Ovary (tissue), 3 donors: ENCODE results near the gene SLC33A1.

ENCODE experiments used
- EP300 ChIP-seq: sonication (generic); formaldehyde crosslinking; IDR thresholded peaks from one replicate; pipeline ENCODE4 v1.6.1; 2017; ENCODE audit warnings: antibody characterized with exemption
- POLR2A ChIP-seq: fragments of 450-650 bp; IDR thresholded peaks from one replicate; pipeline ENCODE4 v1.6.1; 2017; ENCODE audit warnings: antibody characterized with exemption, mild to moderate bottlenecking, moderate library complexity
- TF ChIP-seq, protein P1 (sequence below), 3 donors: fragments of 450-650 bp in 2 of 3; fragments of 200-600 bp in 1 of 3; IDR thresholded peaks; one replicate each; pipeline versions ENCODE4 v1.5.1 to v1.8.0; 2016 to 2022; ENCODE audit warnings: antibody characterized with exemption in 3 of 3, mild to moderate bottlenecking in 1 of 3
- donor health status: DM: no; HTN: no; CAD: no.

- TF ChIP-seq, protein P1, sequence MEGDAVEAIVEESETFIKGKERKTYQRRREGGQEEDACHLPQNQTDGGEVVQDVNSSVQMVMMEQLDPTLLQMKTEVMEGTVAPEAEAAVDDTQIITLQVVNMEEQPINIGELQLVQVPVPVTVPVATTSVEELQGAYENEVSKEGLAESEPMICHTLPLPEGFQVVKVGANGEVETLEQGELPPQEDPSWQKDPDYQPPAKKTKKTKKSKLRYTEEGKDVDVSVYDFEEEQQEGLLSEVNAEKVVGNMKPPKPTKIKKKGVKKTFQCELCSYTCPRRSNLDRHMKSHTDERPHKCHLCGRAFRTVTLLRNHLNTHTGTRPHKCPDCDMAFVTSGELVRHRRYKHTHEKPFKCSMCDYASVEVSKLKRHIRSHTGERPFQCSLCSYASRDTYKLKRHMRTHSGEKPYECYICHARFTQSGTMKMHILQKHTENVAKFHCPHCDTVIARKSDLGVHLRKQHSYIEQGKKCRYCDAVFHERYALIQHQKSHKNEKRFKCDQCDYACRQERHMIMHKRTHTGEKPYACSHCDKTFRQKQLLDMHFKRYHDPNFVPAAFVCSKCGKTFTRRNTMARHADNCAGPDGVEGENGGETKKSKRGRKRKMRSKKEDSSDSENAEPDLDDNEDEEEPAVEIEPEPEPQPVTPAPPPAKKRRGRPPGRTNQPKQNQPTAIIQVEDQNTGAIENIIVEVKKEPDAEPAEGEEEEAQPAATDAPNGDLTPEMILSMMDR (IDR thresholded peaks at IDR 0.05): no peak
- TF ChIP-seq POLR2A: no peak
- no peak for TF ChIP-seq EP300
Observed at GRCh38 chr3:155846119-155846518, 8.1 kb downstream of the SLC33A1 start.
